Measurements from ENCODE around the gene ROBO1. TPM values are rescaled to one million over a fixed set of nuclear protein-coding genes. Genes with fewer than 3 reads are reported as not detected.

The ROBO1 gene
- total and polyA plus RNA-seq, 2 donors (not counting 1 experiment from before 2014, with no cell fraction given): 0.27 to 3.2 TPM

DNA sequence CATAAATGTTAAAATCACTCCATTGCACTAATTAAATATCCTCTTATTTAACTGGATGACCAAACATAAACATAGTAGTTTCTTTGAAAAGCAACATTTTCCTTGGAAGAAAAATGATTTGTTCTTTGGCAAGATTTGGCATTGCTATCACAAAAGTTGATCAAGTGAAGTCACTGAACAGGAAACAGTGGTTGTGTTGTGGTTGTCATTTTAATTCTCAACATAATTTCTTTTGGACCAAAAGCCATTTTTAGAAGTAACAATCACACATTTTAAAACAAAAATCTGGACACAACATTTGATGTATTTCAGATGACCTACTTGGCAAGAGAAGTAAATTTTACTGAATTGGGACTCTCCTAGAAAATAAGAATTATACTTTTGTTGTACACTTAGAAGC, 872.3 kb downstream of the ROBO1 start:
- H3K4me1 ChIP-seq (ENCODE audit: control insufficient read depth in 2 of 2, insufficient read depth in 2 of 2, low read length in 2 of 2): no peaks in the 10 kb centered on the region
- ChIA-PET CTCF (no interaction called here), POLR2A (no interaction called here)
- no peaks in the 10 kb centered on the region for H3K9me3 ChIP-seq (ENCODE audit: control extremely low read depth in 1 of 3, control insufficient read depth in 2 of 3, insufficient read depth in 1 of 3, low read length in 2 of 3)
- no peak overlapping the region for H3K9ac ChIP-seq (ENCODE audit: low read length)
- ATAC-seq (ENCODE audit: low read depth): no peak
- H3K4me3 ChIP-seq (ENCODE audit: control extremely low read depth in 1 of 5, extremely low read depth in 1 of 5, insufficient read depth in 1 of 5, low read depth in 2 of 5, low read length in 4 of 5): no peak overlapping the region
- Mint-ChIP-seq H3K9me3 (ENCODE audit: insufficient read depth) (no peaks in the 10 kb centered on the region), H3K27me3 (no peaks in the 10 kb centered on the region), H3K4me3 (no peak overlapping the region), H3K4me1 (no peaks in the 10 kb centered on the region), H3K27ac (no peak overlapping the region)
- no peak for DNase-seq
- H3K27me3 ChIP-seq (replicated peaks in 1 of 4; ENCODE audit: control extremely low read depth in 1 of 4, control insufficient read depth in 3 of 4, insufficient read depth in 4 of 4, low read length in 3 of 4): no peaks in the 10 kb centered on the region
- no peaks in the 10 kb centered on the region for H4K20me1 ChIP-seq (ENCODE audit: control insufficient read depth, insufficient read depth, low read length, poor library complexity, severe bottlenecking)
- TF ChIP-seq, protein P1, sequence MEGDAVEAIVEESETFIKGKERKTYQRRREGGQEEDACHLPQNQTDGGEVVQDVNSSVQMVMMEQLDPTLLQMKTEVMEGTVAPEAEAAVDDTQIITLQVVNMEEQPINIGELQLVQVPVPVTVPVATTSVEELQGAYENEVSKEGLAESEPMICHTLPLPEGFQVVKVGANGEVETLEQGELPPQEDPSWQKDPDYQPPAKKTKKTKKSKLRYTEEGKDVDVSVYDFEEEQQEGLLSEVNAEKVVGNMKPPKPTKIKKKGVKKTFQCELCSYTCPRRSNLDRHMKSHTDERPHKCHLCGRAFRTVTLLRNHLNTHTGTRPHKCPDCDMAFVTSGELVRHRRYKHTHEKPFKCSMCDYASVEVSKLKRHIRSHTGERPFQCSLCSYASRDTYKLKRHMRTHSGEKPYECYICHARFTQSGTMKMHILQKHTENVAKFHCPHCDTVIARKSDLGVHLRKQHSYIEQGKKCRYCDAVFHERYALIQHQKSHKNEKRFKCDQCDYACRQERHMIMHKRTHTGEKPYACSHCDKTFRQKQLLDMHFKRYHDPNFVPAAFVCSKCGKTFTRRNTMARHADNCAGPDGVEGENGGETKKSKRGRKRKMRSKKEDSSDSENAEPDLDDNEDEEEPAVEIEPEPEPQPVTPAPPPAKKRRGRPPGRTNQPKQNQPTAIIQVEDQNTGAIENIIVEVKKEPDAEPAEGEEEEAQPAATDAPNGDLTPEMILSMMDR (IDR thresholded peaks at IDR 0.05): no peak
- no peak for TF ChIP-seq EZH2 (IDR thresholded peaks at IDR 0.05; ENCODE audit: borderline replicate concordance, insufficient read depth, low read depth, low read length, poor library complexity, severe bottlenecking)
- no peak overlapping the region for H2AFZ ChIP-seq (ENCODE audit: insufficient read depth, low read depth, low read length, poor library complexity, severe bottlenecking)
- intact Hi-C loops (cut with micrococcal nuclease): no loop called here
- no peaks in the 10 kb centered on the region for H3K36me3 ChIP-seq (replicated peaks in 1 of 2; ENCODE audit: control extremely low read depth in 1 of 2, control insufficient read depth in 1 of 2, extremely low read depth in 1 of 2, insufficient read depth in 2 of 2, low read length in 1 of 2)
- no peak overlapping the region for H3K4me2 ChIP-seq (replicated peaks; ENCODE audit: low read depth, low read length, poor library complexity, severe bottlenecking)
- no peaks in the 10 kb centered on the region for H3K79me2 ChIP-seq (ENCODE audit: control insufficient read depth, insufficient read depth, low read length)
- H3K27ac ChIP-seq (ENCODE audit: low read length in 2 of 2): no peak overlapping the region

DNA sequence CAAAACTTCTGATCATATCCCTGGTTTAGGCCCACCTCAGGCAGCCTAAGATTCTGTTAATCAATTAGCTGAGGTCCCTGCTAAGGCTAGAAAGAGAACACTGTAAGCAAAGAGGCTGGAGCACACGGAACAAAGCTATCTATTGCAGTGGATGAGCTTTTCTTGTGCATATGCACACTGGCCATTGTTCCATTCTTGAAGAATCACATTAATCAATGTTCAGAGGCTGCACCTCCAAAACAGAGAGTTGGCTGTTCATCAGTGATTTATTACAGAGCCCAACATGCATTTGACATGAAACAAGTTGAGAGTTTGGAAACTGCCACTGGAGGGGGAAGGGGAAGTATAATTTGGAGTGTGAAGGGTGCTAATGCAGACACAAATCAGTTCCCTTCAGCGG, 873.0 kb downstream of the ROBO1 start:
- Histone ChIP-seq H3K27ac (ENCODE audit: low read length in 2 of 2) (no peak overlapping the region), H3K79me2 (ENCODE audit: control insufficient read depth, insufficient read depth, low read length) (no peaks in the 10 kb centered on the region), H3K9ac (ENCODE audit: low read length) (no peak overlapping the region), H2AFZ (ENCODE audit: insufficient read depth, low read depth, low read length, poor library complexity, severe bottlenecking) (no peak overlapping the region), H3K36me3 (replicated peaks in 1 of 2; ENCODE audit: control extremely low read depth in 1 of 2, control insufficient read depth in 1 of 2, extremely low read depth in 1 of 2, insufficient read depth in 2 of 2, low read length in 1 of 2) (no peaks in the 10 kb centered on the region), H3K27me3 (replicated peaks in 1 of 4; ENCODE audit: control extremely low read depth in 1 of 4, control insufficient read depth in 3 of 4, insufficient read depth in 4 of 4, low read length in 3 of 4) (no peaks in the 10 kb centered on the region), H3K9me3 (ENCODE audit: control extremely low read depth in 1 of 3, control insufficient read depth in 2 of 3, insufficient read depth in 1 of 3, low read length in 2 of 3) (no peaks in the 10 kb centered on the region), H3K4me2 (replicated peaks; ENCODE audit: low read depth, low read length, poor library complexity, severe bottlenecking) (no peak overlapping the region), H4K20me1 (ENCODE audit: control insufficient read depth, insufficient read depth, low read length, poor library complexity, severe bottlenecking) (no peaks in the 10 kb centered on the region), H3K4me3 (ENCODE audit: control extremely low read depth in 1 of 5, extremely low read depth in 1 of 5, insufficient read depth in 1 of 5, low read depth in 2 of 5, low read length in 4 of 5) (no peak overlapping the region), H3K4me1 (ENCODE audit: control insufficient read depth in 2 of 2, insufficient read depth in 2 of 2, low read length in 2 of 2) (no peaks in the 10 kb centered on the region)
- no peak for DNase-seq
- intact Hi-C loops (cut with micrococcal nuclease): no loop called here
- 75% methylated on average over 1 of the region's 2 CpGs for WGBS (ENCODE audit: insufficient coverage)
- ChIA-PET CTCF (no interaction called here), POLR2A (no interaction called here)
- TF ChIP-seq, protein P1 (IDR thresholded peaks at IDR 0.05): no peak
- TF ChIP-seq EZH2 (IDR thresholded peaks at IDR 0.05; ENCODE audit: borderline replicate concordance, insufficient read depth, low read depth, low read length, poor library complexity, severe bottlenecking): no peak
- H3K27ac Mint-ChIP-seq: no peak overlapping the region
- no peaks in the 10 kb centered on the region for H3K27me3 Mint-ChIP-seq
- H3K9me3 Mint-ChIP-seq (ENCODE audit: insufficient read depth): no peaks in the 10 kb centered on the region
- no peaks in the 10 kb centered on the region for H3K4me1 Mint-ChIP-seq
- ATAC-seq (ENCODE audit: low read depth): no peak
- no peak overlapping the region for H3K4me3 Mint-ChIP-seq

All from B cell (primary cell).